Measurements from ENCODE around the gene ZNF106.

DNA sequence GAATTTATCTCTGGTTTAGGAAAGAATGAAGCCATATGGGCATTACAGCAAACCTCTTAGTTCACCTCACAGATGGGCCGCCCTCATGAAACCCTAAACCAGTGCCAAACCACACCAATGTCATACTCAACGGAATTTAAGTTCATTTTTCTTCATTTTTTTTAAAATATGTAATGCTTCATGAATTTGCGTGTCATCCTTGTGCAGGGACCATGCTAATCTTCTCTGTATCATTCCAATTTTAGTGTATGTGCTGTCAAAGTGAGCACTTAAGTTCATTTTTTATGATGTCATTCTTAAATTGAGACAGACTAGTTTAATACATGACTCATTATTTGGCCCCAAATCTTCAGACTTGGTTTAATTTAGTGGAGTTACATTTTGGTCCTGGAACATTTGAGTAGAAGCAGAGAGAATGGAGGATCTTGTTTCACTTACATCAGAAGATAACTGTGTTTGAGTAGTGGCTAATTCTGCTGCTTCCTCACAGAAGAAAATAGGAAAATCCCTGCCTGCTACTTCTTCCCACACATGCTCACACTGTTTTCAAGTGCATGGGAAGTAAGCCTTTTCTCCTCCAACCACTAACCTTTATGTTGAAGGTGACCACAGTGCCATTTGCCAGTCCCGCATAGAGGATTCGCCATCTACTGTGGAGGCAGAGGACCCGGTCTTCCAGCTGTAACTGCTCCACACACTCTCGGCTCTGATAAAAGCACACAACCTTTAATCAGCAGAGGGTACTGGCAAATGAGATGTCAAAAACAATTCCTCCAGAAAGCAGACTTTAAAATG, 63.3 kb downstream of the ZNF106 start:
- TF ChIP-seq, protein P1, sequence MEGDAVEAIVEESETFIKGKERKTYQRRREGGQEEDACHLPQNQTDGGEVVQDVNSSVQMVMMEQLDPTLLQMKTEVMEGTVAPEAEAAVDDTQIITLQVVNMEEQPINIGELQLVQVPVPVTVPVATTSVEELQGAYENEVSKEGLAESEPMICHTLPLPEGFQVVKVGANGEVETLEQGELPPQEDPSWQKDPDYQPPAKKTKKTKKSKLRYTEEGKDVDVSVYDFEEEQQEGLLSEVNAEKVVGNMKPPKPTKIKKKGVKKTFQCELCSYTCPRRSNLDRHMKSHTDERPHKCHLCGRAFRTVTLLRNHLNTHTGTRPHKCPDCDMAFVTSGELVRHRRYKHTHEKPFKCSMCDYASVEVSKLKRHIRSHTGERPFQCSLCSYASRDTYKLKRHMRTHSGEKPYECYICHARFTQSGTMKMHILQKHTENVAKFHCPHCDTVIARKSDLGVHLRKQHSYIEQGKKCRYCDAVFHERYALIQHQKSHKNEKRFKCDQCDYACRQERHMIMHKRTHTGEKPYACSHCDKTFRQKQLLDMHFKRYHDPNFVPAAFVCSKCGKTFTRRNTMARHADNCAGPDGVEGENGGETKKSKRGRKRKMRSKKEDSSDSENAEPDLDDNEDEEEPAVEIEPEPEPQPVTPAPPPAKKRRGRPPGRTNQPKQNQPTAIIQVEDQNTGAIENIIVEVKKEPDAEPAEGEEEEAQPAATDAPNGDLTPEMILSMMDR (IDR thresholded peaks at IDR 0.05): no peak
- TF ChIP-seq POLR2A (IDR thresholded peaks at IDR 0.05): no peak
- no peak for TF ChIP-seq POLR2AphosphoS5 (IDR thresholded peaks at IDR 0.05)
- TF ChIP-seq EP300 (IDR thresholded peaks at IDR 0.05): no peak

Measured in upper lobe of left lung (tissue), 4 donors.